Left forelimb (tissue), 1 donor: Measurements from ENCODE around the gene PHF21B.

ENCODE experiments used
- DNase-seq: peaks from one replicate; pipeline ENCODE4 v3.0.0-alpha.2; 2018; ENCODE audit warnings: low spot score

Gene PHF21B

DNA sequence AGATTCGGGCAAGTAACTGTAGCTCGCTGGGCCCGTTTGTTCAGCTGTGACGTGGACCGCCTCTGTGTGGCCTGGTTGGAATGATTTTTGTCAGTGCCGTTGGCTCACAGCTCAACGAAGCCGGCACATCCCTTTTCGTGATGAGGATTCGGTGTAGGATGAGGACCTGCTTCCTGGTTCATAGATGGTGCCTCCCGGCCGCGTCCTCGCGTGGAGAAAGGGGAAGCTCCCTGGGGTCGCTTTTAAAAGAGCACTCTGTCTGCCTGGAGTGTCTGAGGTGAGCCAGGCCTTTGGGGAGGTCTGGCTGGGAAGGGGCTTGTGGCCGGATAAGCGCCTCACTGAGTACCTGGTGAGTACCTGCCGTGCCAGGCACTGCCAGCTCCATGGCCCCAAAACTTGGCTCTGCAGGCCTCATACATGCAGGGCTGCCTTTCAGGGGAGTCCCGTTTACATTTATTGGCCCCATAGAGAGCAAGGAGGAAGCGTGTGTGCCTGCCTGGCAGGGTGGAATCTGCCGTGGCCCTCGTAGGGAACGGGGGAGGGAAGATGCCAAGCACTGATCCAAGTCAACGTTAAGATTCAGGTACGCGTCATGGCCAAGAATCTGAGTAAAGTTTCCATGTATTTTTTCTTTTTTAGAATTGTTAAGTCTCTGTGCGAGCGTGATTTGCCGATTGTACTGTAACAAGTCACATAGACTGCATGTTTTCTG is 169.0 kb downstream of the PHF21B start:
- DNase-seq = no peak

DNA sequence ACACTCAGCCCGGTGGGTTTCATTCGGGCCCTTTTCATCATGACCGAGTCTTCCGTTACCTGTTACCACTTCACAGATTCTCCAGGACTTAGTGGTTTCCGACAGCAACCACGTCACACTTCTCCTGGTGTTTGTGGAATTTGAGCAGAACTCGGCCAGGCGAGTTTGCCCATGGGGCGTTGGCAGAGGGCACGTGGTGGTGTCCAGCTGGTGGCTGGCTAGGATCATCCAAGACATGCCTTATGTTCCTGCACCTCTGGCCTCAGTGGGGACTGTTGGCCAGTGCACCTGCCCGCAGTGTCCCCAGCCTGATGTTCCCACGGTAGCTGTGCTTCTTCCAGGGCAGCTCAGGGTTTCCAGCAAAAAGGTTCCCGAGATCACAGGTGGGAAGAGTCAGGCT is 170.1 kb downstream of the PHF21B start:
- no peak for DNase-seq

DNA sequence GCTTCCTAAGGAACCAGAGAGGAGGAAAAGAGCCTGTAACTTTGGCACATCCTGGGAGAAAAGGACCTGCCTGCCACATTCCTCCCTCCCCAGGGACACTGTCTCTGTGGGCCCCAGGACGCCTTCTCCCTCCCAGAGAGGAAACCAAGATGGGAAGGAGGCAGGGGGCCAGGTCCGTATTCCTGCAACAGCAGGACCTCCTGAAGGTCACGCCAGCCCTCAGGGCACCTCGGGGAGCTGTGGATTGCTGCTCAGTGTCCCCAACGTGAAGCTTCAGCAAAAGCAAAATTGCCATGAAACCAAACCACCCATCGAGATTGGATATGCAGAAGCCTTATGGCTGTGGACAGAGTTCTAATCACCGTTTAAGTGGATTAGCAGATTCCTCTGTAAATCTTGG is 170.7 kb downstream of the PHF21B start:
- DNase-seq = no peak

DNA sequence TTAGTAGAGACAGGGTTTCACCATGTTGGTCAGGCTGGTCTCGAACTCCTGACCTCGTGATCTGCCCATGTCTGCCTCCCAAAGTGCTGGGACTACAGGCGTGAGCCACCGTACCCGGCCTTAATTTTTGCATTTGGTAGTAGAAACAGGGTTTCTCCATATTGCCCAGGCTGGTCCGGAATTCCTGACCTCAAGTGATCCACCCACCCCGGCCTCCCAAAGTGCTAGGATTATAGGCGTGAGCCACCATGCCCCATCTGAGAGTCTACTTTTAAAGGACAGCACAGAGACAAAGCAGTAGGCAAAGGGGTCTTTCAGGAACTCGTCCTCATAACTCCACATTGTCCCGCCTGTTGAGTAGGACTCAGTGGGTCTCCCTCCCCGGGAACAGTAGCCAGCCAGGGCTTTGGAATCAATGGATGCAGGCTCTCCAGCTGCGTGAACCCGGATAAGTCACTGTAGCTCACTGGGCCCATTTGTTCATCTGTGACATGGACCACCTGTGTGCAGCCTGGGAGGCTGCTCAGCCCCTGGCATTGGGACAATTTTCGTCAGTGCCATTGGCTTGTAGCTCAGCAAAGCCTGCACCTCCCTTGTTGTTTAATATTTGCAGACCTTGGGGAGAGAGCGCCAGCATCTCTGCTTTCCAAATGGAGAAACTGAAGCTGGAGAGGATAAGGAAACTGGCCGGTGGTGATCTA is 171.3 kb downstream of the PHF21B start:
- no peak for DNase-seq

DNA sequence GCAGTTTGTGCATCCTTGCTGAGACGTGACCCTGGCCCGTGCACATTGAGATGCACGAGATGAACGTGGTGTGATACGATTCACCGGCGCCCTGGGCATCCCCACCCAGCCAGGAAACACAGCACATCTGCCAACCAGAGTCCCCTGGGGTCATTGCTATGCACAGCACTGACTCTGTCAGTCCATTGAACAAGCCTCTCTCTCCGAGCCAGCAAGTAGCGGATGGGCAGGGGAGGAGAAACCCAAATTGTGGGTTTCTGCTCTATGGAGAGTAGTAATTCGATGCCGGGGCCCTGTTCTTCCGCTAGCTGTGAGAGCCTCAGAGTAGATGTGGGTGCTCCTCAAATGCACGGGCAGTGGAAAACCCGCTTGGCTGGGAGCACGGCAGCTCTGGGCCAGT is 172.3 kb downstream of the PHF21B start:
- no peak for DNase-seq

DNA sequence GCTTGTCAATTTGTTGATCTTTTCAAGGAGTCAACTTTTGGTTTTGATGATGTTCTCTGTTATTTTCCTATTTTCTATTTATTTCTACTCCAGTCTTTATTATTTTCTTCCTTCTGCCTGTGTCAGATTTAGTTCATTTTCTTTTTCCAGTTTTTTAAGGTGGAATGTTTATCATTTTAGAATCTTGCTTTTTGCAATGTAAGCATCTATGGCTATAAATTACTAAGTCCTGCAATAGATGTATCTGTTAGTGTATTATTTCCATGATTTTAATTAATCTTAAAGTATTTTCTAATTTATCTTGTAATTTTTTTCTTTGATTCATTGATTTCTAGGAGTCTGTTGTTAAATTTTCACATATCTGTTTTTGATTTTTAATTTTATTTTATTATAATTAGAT is 175.7 kb downstream of the PHF21B start:
- DNase-seq = no peak

DNA sequence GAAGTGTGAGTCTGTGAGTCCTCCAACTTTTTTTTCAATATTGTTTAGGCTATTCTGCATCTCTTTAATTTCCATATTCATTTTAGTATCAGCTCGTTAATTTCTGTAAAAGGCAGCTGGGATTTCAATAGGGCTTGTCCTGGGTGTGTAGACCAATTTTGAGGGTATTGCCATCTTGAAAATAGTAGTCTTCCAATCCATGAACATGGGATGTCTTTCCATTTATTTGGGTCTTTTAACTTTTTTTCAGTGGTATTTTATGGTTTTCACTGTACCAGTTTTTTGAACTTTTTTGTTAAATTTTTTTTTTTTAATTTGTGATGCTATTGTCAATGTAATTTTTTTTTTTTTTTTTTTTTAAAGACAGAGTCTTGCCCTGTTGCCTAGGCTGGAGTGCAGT is 177.9 kb downstream of the PHF21B start:
- no peak for DNase-seq
